ENCODE results near the gene CDK18. TPM values are rescaled to one million over a fixed set of nuclear protein-coding genes. Genes with fewer than 3 reads are reported as not detected.

The CDK18 gene
- total RNA-seq, 6 donors from 2014 or later, result 16.7 to 130 (median 30.4) TPM

DNA sequence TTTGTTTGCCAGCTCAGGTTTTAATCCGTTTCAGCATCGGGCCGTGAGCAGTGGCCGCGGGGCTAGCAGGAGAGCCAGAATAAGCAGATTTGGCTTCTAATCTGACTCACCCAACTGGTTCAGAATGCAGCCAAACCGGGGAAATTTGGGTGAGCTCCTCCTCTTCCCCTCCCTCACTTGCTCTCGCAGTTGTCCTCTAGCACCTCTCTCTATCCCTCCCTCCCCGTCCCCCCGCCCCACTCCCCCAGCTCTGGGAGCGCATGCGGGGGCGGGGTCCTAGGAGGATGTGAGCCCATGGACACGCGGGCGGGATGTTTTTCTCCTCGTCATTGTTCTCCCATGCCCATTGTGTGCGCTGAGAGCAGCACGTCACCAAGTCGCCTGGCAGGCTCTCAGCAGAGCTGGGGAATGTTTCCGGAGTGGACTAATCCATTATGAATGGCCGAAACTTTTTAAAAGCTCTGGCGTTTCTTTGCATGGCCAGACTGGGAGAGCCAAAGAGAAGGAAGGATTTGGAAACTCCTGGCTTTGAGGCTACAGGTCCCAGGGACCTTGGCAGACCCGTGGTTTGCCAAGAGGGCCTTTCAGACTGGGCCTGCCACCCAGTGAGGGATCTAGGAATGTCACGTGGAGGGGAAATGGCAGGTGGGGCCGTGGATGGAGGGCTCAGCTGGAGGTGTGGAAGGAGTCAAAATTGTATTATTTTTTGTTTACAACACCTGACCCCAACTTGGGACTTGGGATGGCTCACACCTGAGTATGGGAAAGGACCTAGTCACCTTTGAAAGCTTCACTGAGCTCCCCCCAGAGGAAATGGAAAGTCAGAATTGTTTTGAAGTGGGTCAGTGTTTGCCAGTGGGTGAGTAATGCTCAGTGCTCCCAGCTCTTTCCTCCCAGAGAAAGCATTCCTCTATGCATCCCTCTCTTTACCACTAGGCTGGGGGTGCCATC lies 39.2 kb downstream of the CDK18 start:
- no peaks in the 10 kb centered on the region for H3K27me3 ChIP-seq
- DNase-seq, result peak; percentile 82 to 84
- no peaks in the 10 kb centered on the region for H3K36me3 ChIP-seq
- peak; percentile 91 to 92 for ATAC-seq (ENCODE audit: low FRiP score in 2 of 2)
- H3K4me1 ChIP-seq, result peaks cover 17 to 20% (median 18%) of the 10 kb centered on the region in 4 donors
- no peaks in the 10 kb centered on the region for H3K9me3 ChIP-seq
- peak overlapping the region in 3 of 4 donors; percentile 23 to 39 (median 30) for H3K4me3 ChIP-seq
- H3K27ac ChIP-seq, result peak overlapping the region; percentile 81 to 90 (median 84)
- 0 to 1% methylated on average over 23 of the region's 25 CpGs for WGBS, 2 donors
- TF ChIP-seq EP300 (IDR thresholded peaks at IDR 0.05), result peak in 1 of 4 donors; percentile 22
- TF ChIP-seq POLR2A (IDR thresholded peaks at IDR 0.05), result no peak
- TF ChIP-seq POLR2AphosphoS5 (IDR thresholded peaks at IDR 0.05), result peak; percentile 38 to 48
- TF ChIP-seq, protein P1, sequence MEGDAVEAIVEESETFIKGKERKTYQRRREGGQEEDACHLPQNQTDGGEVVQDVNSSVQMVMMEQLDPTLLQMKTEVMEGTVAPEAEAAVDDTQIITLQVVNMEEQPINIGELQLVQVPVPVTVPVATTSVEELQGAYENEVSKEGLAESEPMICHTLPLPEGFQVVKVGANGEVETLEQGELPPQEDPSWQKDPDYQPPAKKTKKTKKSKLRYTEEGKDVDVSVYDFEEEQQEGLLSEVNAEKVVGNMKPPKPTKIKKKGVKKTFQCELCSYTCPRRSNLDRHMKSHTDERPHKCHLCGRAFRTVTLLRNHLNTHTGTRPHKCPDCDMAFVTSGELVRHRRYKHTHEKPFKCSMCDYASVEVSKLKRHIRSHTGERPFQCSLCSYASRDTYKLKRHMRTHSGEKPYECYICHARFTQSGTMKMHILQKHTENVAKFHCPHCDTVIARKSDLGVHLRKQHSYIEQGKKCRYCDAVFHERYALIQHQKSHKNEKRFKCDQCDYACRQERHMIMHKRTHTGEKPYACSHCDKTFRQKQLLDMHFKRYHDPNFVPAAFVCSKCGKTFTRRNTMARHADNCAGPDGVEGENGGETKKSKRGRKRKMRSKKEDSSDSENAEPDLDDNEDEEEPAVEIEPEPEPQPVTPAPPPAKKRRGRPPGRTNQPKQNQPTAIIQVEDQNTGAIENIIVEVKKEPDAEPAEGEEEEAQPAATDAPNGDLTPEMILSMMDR (IDR thresholded peaks at IDR 0.05), result no peak

DNA sequence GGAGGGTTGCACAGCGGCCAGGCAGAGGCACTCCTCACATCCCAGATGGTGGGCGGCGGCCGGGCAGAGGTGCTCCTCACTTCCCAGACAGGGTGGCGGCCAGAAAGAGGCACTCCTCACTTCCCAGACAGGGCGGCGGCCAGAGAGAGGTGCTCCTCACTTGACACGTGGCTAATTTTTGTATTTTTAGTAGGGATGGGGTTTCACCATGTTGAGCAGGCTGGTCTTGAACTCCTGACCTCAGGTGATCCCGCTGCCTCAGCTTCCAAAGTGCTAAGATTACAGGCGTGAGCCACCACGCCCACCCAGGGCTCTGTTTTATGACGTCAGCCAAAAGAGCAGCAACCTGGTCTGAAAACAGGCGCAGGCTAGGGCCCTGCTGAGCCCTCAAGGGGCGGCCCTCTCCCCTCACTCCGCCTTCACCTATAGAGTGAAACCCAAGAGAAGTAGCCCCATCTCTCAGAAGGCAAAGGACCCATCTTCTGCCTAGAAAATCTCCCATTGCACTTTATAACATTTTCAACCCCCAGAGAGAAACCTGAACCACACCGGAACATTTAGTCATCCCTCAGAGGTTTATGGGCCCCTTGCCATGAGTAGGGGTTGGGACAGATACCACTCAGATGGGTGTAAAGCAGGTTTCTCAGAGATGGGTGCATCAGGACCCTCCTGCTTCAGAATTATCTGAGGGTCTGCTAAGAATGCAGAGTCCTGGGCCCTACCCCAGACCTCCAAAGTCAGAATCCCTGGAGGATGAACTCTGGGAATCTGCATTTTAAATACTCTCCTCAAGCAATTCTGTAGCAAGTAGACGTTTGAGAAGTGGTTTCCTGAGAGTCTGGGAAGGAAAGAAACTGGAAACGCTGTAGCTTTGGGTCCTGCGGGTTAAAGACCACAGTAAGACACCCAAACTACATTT lies 40.8 kb downstream of the CDK18 start:
- WGBS, 2 donors, result 78 to 85% methylated on average over 15 to 19 of the region's 19 CpGs
- Histone ChIP-seq H3K9me3 (no peaks in the 10 kb centered on the region), H3K4me3 (no peak overlapping the region), H3K27me3 (no peaks in the 10 kb centered on the region), H3K4me1 (peaks cover 15 to 19% (median 17%) of the 10 kb centered on the region in 4 donors), H3K27ac (peak overlapping the region in 1 of 4 donors; percentile 26), H3K36me3 (no peaks in the 10 kb centered on the region)
- DNase-seq (peak in 1 of 2 donors; percentile 73), ATAC-seq (ENCODE audit: low FRiP score in 2 of 2) (no peak)
- no peak for TF ChIP-seq POLR2AphosphoS5 (IDR thresholded peaks at IDR 0.05)
- no peak for TF ChIP-seq POLR2A (IDR thresholded peaks at IDR 0.05)
- no peak for TF ChIP-seq EP300 (IDR thresholded peaks at IDR 0.05)
- TF ChIP-seq, protein P1 (IDR thresholded peaks at IDR 0.05), result no peak

DNA sequence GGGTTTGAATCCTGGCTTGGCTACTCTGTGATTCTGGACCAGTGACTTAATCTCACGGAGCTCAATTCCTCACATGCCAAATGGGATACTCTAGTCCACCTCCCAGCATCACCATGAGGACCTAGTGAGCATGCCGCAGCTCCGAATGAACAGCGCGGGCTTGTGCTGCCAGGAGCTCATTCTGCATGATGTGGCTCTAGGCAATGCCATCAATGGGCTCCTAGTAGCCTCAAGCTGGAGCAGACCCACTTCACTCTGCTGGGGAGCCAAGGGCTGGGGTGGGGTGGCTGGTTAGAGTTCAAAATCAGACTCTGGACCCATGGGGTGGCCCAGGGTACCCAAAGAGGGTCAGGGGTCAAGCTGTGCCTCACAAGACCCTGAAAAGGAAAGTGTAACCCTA lies 41.5 kb downstream of the CDK18 start:
- Histone ChIP-seq H3K27ac (no peak overlapping the region), H3K4me3 (no peak overlapping the region), H3K27me3 (no peaks in the 10 kb centered on the region), H3K36me3 (no peaks in the 10 kb centered on the region), H3K9me3 (no peaks in the 10 kb centered on the region), H3K4me1 (peaks cover 15 to 19% (median 17%) of the 10 kb centered on the region in 4 donors)
- TF ChIP-seq POLR2AphosphoS5 (IDR thresholded peaks at IDR 0.05) (no peak), POLR2A (IDR thresholded peaks at IDR 0.05) (no peak), EP300 (IDR thresholded peaks at IDR 0.05) (no peak)
- TF ChIP-seq, protein P1 (IDR thresholded peaks at IDR 0.05), result no peak
- DNase-seq (no peak), ATAC-seq (ENCODE audit: low FRiP score in 2 of 2) (no peak)
- WGBS, 2 donors, result 96% methylated on average over 4 to 5 of the region's 5 CpGs

DNA sequence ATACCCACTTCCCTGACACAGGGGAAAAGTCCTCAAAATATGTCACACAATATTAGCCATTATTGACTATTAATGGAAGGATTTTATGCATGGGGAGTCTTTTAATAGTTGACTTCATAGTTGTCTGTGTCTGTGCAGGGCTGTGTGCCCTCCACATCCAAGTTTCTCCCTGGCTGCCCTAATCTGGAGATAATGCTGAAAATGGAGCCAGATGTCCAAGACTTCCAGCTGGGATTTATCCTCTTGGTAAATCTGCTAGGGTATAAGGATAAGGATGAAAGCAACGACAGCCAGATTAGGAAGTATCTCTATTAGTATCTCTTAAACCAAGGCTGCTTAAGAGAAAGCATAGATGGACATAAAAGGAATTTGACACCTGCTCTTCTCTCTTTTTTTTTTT lies 42.1 kb downstream of the CDK18 start:
- no peak overlapping the region for H3K27ac ChIP-seq
- TF ChIP-seq POLR2A (IDR thresholded peaks at IDR 0.05), result no peak
- no peak for TF ChIP-seq EP300 (IDR thresholded peaks at IDR 0.05)
- no peak for TF ChIP-seq POLR2AphosphoS5 (IDR thresholded peaks at IDR 0.05)
- TF ChIP-seq, protein P1 (IDR thresholded peaks at IDR 0.05), result no peak
- no peaks in the 10 kb centered on the region for H3K27me3 ChIP-seq
- WGBS, 2 donors, result 79 to 88% methylated on average over 1 of the region's 1 CpG
- ATAC-seq (ENCODE audit: low FRiP score in 2 of 2) (no peak), DNase-seq (no peak)
- H3K4me3 ChIP-seq, result no peak overlapping the region
- H3K9me3 ChIP-seq, result no peaks in the 10 kb centered on the region
- peaks cover 15 to 19% (median 17%) of the 10 kb centered on the region in 4 donors for H3K4me1 ChIP-seq
- no peaks in the 10 kb centered on the region for H3K36me3 ChIP-seq

Measured in upper lobe of left lung (tissue), 6 donors.